CD4-positive, alpha-beta memory T cell (primary cell): ENCODE results near the gene DOCK4. TPM values are rescaled to one million over a fixed set of nuclear protein-coding genes. Genes with fewer than 3 reads are reported as not detected.

ENCODE experiments used
- CTCF ChIA-PET: fragments of 350-600 bp; sonication (Branson Sonifier 250); formaldehyde crosslinking; loops from one replicate; lab custom pipeline; 2021; ENCODE audit warnings: inconsistent platforms; ENCODE audit not compliant: partially characterized antibody; lab: Charles Lee
- POLR2A ChIA-PET: fragments of 350-600 bp; sonication (Branson Sonifier 250); formaldehyde crosslinking; loops from one replicate; lab custom pipeline; 2021; ENCODE audit not compliant: partially characterized antibody; lab: Charles Lee
- DNase-seq, 5 donors: peaks; one replicate each; pipeline versions ENCODE4 v3.0.0 to v3.0.0-alpha.2; 2020 to 2022; ENCODE audit warnings: mixed read lengths in 1 of 5
- H3K27ac ChIP-seq: one replicate; pipeline ENCODE4 v1.7.0; 2013; ENCODE audit warnings: low read depth, low read length
- H3K27me3 ChIP-seq: 2 replicates; pipeline ENCODE4 v1.7.0; 2013; ENCODE audit warnings: mild to moderate bottlenecking, low read length, moderate library complexity; ENCODE audit not compliant: insufficient read depth
- H3K36me3 ChIP-seq: 2 replicates; pipeline ENCODE4 v1.7.0; 2013; ENCODE audit warnings: mild to moderate bottlenecking, low read length, moderate library complexity; ENCODE audit not compliant: insufficient read depth
- H3K4me1 ChIP-seq: 2 replicates; pipeline ENCODE4 v1.7.0; 2013; ENCODE audit warnings: mild to moderate bottlenecking, low read length, moderate library complexity; ENCODE audit not compliant: insufficient read depth
- H3K4me3 ChIP-seq, 2 donors: one replicate each; pipeline ENCODE4 v1.7.0; 2013; ENCODE audit warnings: low read length in 2 of 2, mild to moderate bottlenecking in 1 of 2
- H3K9me3 ChIP-seq, 2 donors: one replicate each; pipeline ENCODE4 v1.7.0; 2013; ENCODE audit warnings: low read length in 2 of 2, control low read depth in 1 of 2; ENCODE audit not compliant: control insufficient read depth in 1 of 2
- H3K27ac Mint-ChIP-seq, 7 donors: one replicate each; pipeline ENCODE4 v1.8.0; 2020 to 2021; ENCODE audit warnings: mixed read lengths in 7 of 7, mild to moderate bottlenecking in 6 of 7, inconsistent platforms in 3 of 7, moderate library complexity in 3 of 7
- H3K27me3 Mint-ChIP-seq, 2 donors: one replicate each; pipeline ENCODE4 v1.8.0; 2020 to 2021; ENCODE audit warnings: mixed read lengths in 2 of 2
- H3K36me3 Mint-ChIP-seq, 2 donors: one replicate each; pipeline ENCODE4 v1.8.0; 2020 to 2021; ENCODE audit warnings: mixed read lengths in 2 of 2, inconsistent platforms in 1 of 2, mild to moderate bottlenecking in 1 of 2
- H3K4me1 Mint-ChIP-seq, 4 donors: one replicate each; pipeline ENCODE4 v1.8.0; 2020 to 2021; ENCODE audit warnings: mixed read lengths in 4 of 4, mild to moderate bottlenecking in 1 of 4
- H3K4me3 Mint-ChIP-seq, 8 donors: one replicate each; pipeline ENCODE4 v1.8.0; 2020 to 2021; ENCODE audit warnings: mixed read lengths in 8 of 8, mild to moderate bottlenecking in 7 of 8, moderate library complexity in 6 of 8, inconsistent platforms in 3 of 8
- H3K9me3 Mint-ChIP-seq, 8 donors: one replicate each; pipeline ENCODE4 v1.8.0; 2020 to 2021; ENCODE audit warnings: mixed read lengths in 8 of 8, mild to moderate bottlenecking in 5 of 8, inconsistent platforms in 3 of 8, moderate library complexity in 1 of 8
- intact Hi-C: fragments of 100-400 bp; cut with micrococcal nuclease; formaldehyde crosslinking; loops from one replicate; pipeline ENCODE4 v1.15.1; 2023
- polyA plus RNA-seq, 2 donors: library from polyadenylated mRNA; unstranded; fragments of 300-500 nt; fragmentation: Illumina TruSeq; gene quantifications; one replicate each; pipeline ENCODE4 v1.2.3, GENCODE V29; 2021
- total RNA-seq, 2 experiments: library from RNA; stranded (reverse); gene quantifications; one replicate each; pipeline ENCODE4 v1.2.3, GENCODE V29; 2021

The DOCK4 gene
- total and polyA plus RNA-seq, 4 experiments from 2014 or later = 0.47 to 1.5 (median 1.2) TPM; not detected in 1

GRCh38 chr7:112049555-112050249 is 156.5 kb downstream of the DOCK4 start:
- Histone ChIP-seq H3K9me3 (no peaks in the 10 kb centered on the region), H3K36me3 (no peaks in the 10 kb centered on the region), H3K27ac (no peak overlapping the region), H3K4me1 (no peaks in the 10 kb centered on the region), H3K4me3 (no peak overlapping the region), H3K27me3 (no peaks in the 10 kb centered on the region)
- intact Hi-C loops = no loop called here
- no peaks in the 10 kb centered on the region for H3K36me3 Mint-ChIP-seq
- peaks cover 0 to 2% of the 10 kb centered on the region in 2 donors for H3K27me3 Mint-ChIP-seq
- ChIA-PET CTCF (no interaction called here), POLR2A (no interaction called here)
- H3K27ac Mint-ChIP-seq = no peak overlapping the region
- DNase-seq = no peak
- peaks cover 0 to 11% (median 3%) of the 10 kb centered on the region in 8 donors for H3K9me3 Mint-ChIP-seq
- no peaks in the 10 kb centered on the region for H3K4me1 Mint-ChIP-seq
- H3K4me3 Mint-ChIP-seq = no peak overlapping the region

- peaks cover 0 to 6% of the 10 kb centered on the region in 2 donors for H3K27me3 Mint-ChIP-seq
- no peaks in the 10 kb centered on the region for H3K4me1 ChIP-seq
- H3K4me3 Mint-ChIP-seq = no peak overlapping the region
- H3K36me3 Mint-ChIP-seq = no peaks in the 10 kb centered on the region
- no peaks in the 10 kb centered on the region for H3K9me3 ChIP-seq
- no peaks in the 10 kb centered on the region for H3K36me3 ChIP-seq
- H3K4me3 ChIP-seq = no peak overlapping the region
- H3K27me3 ChIP-seq = no peaks in the 10 kb centered on the region
- intact Hi-C loops = no loop called here
- no peak overlapping the region for H3K27ac Mint-ChIP-seq
- CTCF ChIA-PET = no interaction called here
- POLR2A ChIA-PET = no interaction called here
- H3K27ac ChIP-seq = no peak overlapping the region
- no peak for DNase-seq
- H3K4me1 Mint-ChIP-seq = no peaks in the 10 kb centered on the region
- peaks cover 0 to 11% (median 4%) of the 10 kb centered on the region in 8 donors for H3K9me3 Mint-ChIP-seq
Observed at GRCh38 chr7:112047421-112047820, 158.8 kb downstream of the DOCK4 start.

- Histone ChIP-seq H3K27ac (no peak overlapping the region), H3K9me3 (no peaks in the 10 kb centered on the region), H3K4me3 (no peak overlapping the region), H3K36me3 (no peaks in the 10 kb centered on the region), H3K4me1 (no peaks in the 10 kb centered on the region), H3K27me3 (no peaks in the 10 kb centered on the region)
- no peak overlapping the region for H3K27ac Mint-ChIP-seq
- H3K4me3 Mint-ChIP-seq = no peak overlapping the region
- peaks cover 0 to 6% of the 10 kb centered on the region in 2 donors for H3K27me3 Mint-ChIP-seq
- CTCF ChIA-PET = no interaction called here
- no peak for DNase-seq
- H3K4me1 Mint-ChIP-seq = no peaks in the 10 kb centered on the region
- H3K9me3 Mint-ChIP-seq = peaks cover 0 to 11% (median 4%) of the 10 kb centered on the region in 8 donors
- intact Hi-C loops = no loop called here
- POLR2A ChIA-PET = no interaction called here
- H3K36me3 Mint-ChIP-seq = no peaks in the 10 kb centered on the region
Observed at GRCh38 chr7:112045222-112045621, 161.0 kb downstream of the DOCK4 start.

- POLR2A ChIA-PET = no interaction called here
- Histone ChIP-seq H3K4me3 (no peak overlapping the region), H3K36me3 (no peaks in the 10 kb centered on the region), H3K4me1 (no peaks in the 10 kb centered on the region), H3K9me3 (no peaks in the 10 kb centered on the region), H3K27me3 (no peaks in the 10 kb centered on the region), H3K27ac (no peak overlapping the region)
- no peak overlapping the region for H3K4me3 Mint-ChIP-seq
- DNase-seq = no peak
- intact Hi-C loops = no loop called here
- CTCF ChIA-PET = interaction anchor here (1.3 kb wide), 1 partner anchor 10 kb away, joined by 3 read pairs; no protein-coding TSS in a partner anchor
- no peaks in the 10 kb centered on the region for H3K4me1 Mint-ChIP-seq
- peaks cover 0 to 8% of the 10 kb centered on the region in 2 donors for H3K27me3 Mint-ChIP-seq
- no peaks in the 10 kb centered on the region for H3K36me3 Mint-ChIP-seq
- H3K27ac Mint-ChIP-seq = no peak overlapping the region
- H3K9me3 Mint-ChIP-seq = peaks cover 0 to 11% (median 4%) of the 10 kb centered on the region in 8 donors
Observed at GRCh38 chr7:112042631-112043030, 163.6 kb downstream of the DOCK4 start.

GRCh38 chr7:112038353-112038752 is 167.8 kb downstream of the DOCK4 start:
- H3K9me3 Mint-ChIP-seq = no peaks in the 10 kb centered on the region
- Histone ChIP-seq H3K36me3 (no peaks in the 10 kb centered on the region), H3K4me3 (no peak overlapping the region), H3K27me3 (no peaks in the 10 kb centered on the region), H3K9me3 (no peaks in the 10 kb centered on the region), H3K27ac (no peak overlapping the region), H3K4me1 (no peaks in the 10 kb centered on the region)
- no peak for DNase-seq
- no peak overlapping the region for H3K27ac Mint-ChIP-seq
- intact Hi-C loops = no loop called here
- POLR2A ChIA-PET = no interaction called here
- CTCF ChIA-PET = no interaction called here
- H3K4me3 Mint-ChIP-seq = no peak overlapping the region
- no peaks in the 10 kb centered on the region for H3K36me3 Mint-ChIP-seq
- H3K4me1 Mint-ChIP-seq = no peaks in the 10 kb centered on the region
- H3K27me3 Mint-ChIP-seq = peaks cover 0 to 4% of the 10 kb centered on the region in 2 donors

- H3K4me1 Mint-ChIP-seq = no peaks in the 10 kb centered on the region
- H3K27me3 Mint-ChIP-seq = peaks cover 0 to 4% of the 10 kb centered on the region in 2 donors
- H3K4me3 ChIP-seq = no peak overlapping the region
- H3K27ac ChIP-seq = no peak overlapping the region
- H3K9me3 Mint-ChIP-seq = peaks cover 0 to 2% (median 0%) of the 10 kb centered on the region in 8 donors
- no peak overlapping the region for H3K27ac Mint-ChIP-seq
- H3K4me3 Mint-ChIP-seq = no peak overlapping the region
- CTCF ChIA-PET = no interaction called here
- POLR2A ChIA-PET = no interaction called here
- H3K27me3 ChIP-seq = no peaks in the 10 kb centered on the region
- intact Hi-C loops = no loop called here
- no peaks in the 10 kb centered on the region for H3K4me1 ChIP-seq
- no peaks in the 10 kb centered on the region for H3K36me3 Mint-ChIP-seq
- no peaks in the 10 kb centered on the region for H3K9me3 ChIP-seq
- DNase-seq = no peak
- H3K36me3 ChIP-seq = no peaks in the 10 kb centered on the region
Observed at GRCh38 chr7:112036071-112036470, 170.1 kb downstream of the DOCK4 start.

GRCh38 chr7:112031689-112032088 is 174.5 kb downstream of the DOCK4 start:
- H3K4me3 ChIP-seq = no peak overlapping the region
- no peak for DNase-seq
- no peaks in the 10 kb centered on the region for H3K27me3 ChIP-seq
- Mint-ChIP-seq H3K4me3 (no peak overlapping the region), H3K9me3 (peaks cover 0 to 5% (median 0%) of the 10 kb centered on the region in 8 donors), H3K27ac (no peak overlapping the region), H3K36me3 (no peaks in the 10 kb centered on the region), H3K4me1 (no peaks in the 10 kb centered on the region), H3K27me3 (peaks cover 0 to 2% of the 10 kb centered on the region in 2 donors)
- H3K4me1 ChIP-seq = no peaks in the 10 kb centered on the region
- H3K36me3 ChIP-seq = no peaks in the 10 kb centered on the region
- CTCF ChIA-PET = interaction anchor here (1.3 kb wide), 1 partner anchor 12 kb away, joined by 3 read pairs; no protein-coding TSS in a partner anchor
- no peaks in the 10 kb centered on the region for H3K9me3 ChIP-seq
- H3K27ac ChIP-seq = no peak overlapping the region
- POLR2A ChIA-PET = no interaction called here
- intact Hi-C loops = no loop called here
